RPMI7951 (cell line): ENCODE measurements around the gene RASSF5. TPM values are rescaled to one million over a fixed set of nuclear protein-coding genes. Genes with fewer than 3 reads are reported as not detected.
A peak's percentile ranks its signal among the peaks of the same experiment; 100 is the strongest.

Source experiments
- DNase-seq: peaks from one replicate; pipeline ENCODE4 v3.0.0-alpha.2; 2012; ENCODE audit warnings: low read depth
- total RNA-seq: library from RNA; depleted of rRNA; stranded (reverse); fragments of >200 nt; shearing (Covaris generic); gene quantifications from 2 replicates; pipeline ENCODE4 v1.2.3, GENCODE V29; 2014

Gene RASSF5
- total RNA-seq, 1 experiment from 2014 or later = 0.24 TPM

- no peak for DNase-seq
These were observed 11.1 kb upstream of the RASSF5 start for GRCh38 chr1:206496131-206496793.

DNA sequence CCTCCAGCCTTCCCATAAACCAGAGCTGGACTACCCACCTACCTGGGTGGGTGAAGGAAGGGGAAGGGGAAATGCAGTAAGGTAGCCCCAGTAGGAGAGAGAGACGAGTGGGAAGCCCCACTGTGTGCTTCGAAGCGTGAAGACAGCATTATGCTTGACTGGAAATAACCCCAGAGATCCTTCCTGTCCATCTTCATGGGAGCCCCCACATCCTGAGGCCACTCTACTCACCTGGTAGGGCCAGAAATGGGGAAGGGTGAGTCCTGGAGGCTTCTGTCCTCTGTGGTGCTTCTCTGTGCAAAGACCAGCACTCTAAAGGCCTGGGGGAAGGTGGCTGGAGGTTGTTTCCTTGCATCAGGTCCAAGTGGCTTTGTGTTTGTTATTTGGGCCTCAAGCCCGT is 10.0 kb upstream of the RASSF5 start:
- no peak for DNase-seq

DNA sequence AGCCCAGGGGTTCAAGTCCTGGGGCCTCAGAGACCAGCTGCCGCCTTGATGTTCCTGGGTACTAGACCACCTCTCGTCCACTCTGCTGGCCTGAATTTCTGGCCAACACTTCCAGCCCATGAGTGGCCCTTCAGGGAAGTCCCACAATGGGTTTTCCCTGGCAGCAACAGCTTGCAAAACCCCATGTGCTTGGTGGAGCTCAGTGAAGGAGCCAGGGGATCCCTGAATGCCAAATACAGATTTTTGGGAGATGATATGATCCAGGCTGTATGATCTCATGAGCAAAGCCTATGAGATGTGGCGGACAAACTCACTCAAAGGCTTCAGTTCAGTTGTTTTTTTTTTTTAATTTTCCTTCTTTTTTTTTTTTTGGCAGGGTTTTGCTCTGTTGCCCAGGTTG is 9.6 kb upstream of the RASSF5 start:
- no peak for DNase-seq

DNA sequence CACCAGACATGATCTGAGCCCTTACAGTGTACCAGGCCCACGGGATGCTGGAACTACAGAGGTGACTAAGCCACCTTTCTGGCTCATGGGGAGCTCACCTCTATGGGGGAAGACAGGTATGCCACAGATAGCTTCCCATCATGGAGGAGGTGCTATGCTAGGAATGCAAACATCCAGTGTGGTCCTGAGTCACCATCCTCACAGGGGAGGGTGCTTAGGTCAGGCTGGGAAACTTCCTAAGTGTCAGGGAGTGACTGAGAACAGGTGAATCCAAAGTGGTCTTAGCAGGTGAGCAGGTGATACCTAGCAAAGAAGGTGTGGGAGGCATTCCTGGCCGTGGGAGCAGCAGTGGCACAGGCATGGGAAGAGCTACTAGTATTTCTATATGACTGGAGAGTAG is 8.6 kb upstream of the RASSF5 start:
- DNase-seq = no peak

DNA sequence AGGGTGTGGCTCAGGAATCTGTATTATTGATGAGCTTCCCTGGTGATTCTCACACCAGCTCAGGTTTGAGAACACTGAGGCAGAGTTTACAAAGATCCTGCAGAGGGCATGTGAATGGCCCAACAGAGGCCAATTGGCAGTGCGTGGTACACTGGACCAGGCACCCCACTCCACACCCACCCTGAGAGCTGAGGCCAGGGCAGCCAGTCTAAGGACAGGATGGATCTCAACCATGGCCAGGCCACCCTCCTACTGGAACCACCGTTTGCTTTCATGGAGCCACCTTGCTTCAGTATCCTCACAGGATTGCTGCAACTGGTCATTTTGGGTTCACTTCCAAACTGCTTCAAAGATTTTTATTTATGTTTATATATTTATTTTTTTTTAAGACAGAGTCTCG is 7.3 kb upstream of the RASSF5 start:
- no peak for DNase-seq

GRCh38 chr1:206501881-206502280 is 5.5 kb upstream of the RASSF5 start:
- no peak for DNase-seq

DNA sequence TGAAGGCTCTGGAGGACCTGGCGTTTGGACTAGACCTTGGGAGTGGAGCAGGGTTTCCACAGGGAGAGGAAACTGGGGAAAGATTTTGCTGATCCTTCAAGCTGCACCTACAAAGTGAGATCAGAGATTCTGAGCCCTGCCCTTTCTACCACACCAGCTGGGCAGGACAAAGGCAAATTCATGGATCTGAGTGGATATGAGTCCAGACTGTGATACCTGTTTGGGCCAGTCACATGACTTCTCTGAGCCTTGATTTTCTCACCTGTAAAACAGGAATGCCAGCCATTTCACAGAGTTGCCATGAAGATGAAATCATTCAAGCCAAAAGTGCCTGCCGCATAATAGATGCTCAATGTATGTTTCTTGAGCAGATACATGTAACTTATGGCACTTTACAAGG is 4.9 kb upstream of the RASSF5 start:
- DNase-seq = no peak

DNA sequence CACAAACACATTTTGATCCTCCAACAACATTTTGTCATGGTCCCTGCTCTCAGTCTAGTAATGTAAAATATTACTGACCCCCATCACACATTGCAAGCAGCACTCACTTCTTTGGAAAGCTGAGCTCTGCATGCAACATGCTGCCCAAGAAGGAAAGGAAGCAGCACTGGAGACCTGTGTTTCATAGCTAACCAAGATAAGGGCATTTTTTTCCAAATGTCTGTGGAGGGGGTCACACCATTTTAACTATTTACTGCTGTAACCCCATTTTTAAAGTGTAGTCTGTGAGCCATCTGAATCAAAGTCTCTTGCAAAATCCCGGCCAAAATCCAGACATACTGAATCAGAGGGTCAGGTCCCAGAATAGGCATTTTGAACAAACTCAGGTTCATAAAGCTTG is 4.5 kb upstream of the RASSF5 start:
- no peak for DNase-seq

DNA sequence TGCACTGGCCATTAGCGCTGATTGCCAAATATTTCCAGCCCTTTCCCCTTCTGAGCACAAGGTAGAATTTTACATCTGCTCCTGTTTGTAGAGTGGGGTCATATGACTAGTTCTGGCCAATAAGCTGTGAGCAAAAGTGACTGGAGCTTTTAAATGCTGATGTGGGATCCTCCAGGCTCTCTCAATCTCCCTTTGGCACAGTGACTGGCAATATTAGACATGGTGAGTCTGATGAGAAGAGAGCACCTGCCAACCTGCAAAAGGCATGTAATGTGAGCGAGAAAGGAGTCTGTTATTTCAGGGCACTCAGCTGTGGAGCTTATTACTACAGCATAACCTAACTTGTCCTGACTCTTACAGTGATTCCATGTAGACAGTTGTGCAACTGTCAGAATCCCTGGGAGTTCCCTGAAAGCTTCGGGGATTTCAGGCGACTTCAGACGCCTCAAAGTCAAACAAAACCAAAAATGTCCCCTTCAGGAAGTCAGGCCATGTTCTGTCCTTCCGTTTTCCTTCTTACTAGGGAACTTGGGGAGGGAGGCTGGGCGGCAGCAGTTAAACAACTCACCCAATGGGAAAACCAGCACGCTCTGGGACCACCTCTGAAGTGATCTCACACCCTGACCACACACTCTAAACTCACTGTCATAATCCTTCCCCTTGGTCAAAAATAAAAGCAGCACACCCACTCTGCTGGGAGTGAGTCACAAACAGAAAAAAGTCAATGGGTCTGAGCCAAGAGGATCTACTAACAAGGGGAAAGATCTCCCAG is 3.6 kb upstream of the RASSF5 start:
- peak; percentile 99 for DNase-seq

GRCh38 chr1:206504363-206504713 is 3.0 kb upstream of the RASSF5 start:
- no peak for DNase-seq

DNA sequence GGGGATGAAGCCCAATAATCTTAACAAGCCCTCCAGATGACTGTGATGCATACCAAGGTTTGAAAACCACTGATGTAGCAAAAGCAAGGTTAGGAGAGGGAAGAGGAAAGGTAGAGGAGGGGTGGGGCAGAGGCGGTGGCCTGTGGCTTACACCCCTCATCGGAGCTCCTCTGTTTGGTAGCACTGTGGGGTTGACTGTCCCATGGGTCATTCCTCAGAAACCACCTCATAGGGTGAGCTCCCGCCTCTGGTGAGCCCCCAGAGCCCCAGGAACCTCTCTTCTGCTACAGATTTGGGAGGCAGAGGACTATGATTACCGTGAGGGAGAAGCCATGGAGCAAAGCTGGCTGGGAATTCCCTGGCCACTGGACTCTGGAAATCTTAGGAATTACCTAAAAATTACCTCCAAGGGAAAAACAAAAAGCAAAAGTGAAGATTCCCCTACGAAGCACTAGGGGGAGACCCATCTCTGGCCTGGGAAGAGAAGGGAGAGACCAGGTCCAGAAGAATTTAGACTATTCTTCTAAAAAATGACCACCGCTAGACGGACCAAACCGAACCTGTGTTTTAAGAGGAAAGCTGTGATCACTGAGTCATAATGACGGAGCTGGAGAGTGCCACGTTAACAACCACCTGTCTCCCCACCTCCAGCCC is 1.5 kb upstream of the RASSF5 start:
- DNase-seq = peak; percentile 47

DNA sequence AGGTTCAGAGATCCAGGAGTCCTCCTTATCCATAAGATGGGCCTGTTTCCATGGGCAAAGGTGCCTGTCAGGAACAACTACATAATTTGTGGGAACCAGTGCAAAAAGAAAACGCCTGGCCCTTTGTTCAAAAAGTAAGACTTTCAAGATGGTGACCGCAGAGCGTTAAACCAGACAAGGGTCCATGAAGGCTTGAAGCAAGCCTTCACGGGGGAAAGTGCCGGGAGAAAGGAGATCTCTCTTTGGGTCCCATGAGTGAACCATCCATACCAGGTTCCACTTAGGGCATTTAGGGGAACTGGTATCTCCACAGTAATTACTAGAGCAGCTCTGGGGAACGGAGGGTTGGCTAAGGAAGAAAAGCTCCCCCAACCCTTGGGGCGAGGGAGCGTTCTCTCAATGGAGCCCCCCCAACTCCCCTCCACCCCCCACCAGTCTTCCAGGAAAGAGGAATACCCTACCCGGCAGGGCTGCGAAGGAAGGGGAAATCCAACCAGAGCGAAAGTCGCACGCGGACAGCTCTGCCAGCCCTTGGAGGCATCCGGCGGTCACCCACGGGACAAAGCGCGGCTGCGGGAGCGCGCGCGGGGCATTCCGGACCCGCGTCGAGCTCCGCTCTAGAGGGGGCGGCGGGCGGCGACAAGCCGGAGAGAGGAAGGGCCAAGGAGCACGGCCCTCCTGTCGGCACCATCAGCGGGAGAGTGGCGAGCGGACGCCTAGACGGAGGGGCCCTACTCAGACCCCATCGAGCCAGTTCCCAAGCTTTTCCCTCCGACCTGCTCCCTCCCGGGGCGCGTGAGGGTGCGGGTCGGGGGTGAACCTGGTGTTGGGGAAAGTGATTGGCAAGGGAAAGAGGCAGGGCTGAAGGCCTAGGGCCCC is 687 bp upstream of the RASSF5 start:
- DNase-seq = no peak

- no peak for DNase-seq
These were observed 979 bp downstream of the RASSF5 start for GRCh38 chr1:206508130-206508889.

DNA sequence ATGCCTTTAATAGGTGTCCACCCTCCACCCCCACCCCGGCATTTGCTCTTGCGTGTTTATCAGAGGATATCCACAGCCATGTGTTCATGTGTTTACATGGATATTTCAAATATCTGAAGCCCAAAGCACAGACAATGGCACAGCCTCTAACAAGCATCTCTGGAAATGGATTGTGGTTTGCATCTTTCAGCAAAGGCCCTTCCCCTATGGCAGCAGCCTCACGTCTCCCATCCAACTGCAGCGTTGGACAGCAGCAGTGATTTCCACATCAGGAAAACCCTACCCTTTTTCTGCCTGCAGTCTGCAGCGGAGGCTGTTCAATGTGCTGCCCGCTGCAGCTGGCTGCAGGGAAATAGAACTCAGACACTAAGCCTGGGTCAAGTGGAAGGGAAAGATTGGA is 1.6 kb downstream of the RASSF5 start:
- DNase-seq = no peak

GRCh38 chr1:206509612-206510257 is 2.4 kb downstream of the RASSF5 start:
- DNase-seq = no peak

GRCh38 chr1:206510371-206510770 is 3.0 kb downstream of the RASSF5 start:
- DNase-seq = no peak

GRCh38 chr1:206511362-206512057 is 4.2 kb downstream of the RASSF5 start:
- DNase-seq = no peak

GRCh38 chr1:206512058-206512850 is 4.9 kb downstream of the RASSF5 start:
- no peak for DNase-seq

- DNase-seq = no peak
These were observed 5.5 kb downstream of the RASSF5 start for GRCh38 chr1:206512851-206513180.
